Fibroblast of skin of left quadriceps (primary cell): ENCODE results near the gene PPP4R3A.
"Not testable (repeated sequence)": the region's sequence is repeated elsewhere in the genome, so short reads cannot be mapped to it uniquely, and the experiment has no call there.

ENCODE experiments used
- DNase-seq, 2 experiments: peaks; one replicate each; pipeline ENCODE4 v3.0.0-alpha.2; 2013; ENCODE audit warnings: low read depth in 2 of 2

The PPP4R3A gene

DNA sequence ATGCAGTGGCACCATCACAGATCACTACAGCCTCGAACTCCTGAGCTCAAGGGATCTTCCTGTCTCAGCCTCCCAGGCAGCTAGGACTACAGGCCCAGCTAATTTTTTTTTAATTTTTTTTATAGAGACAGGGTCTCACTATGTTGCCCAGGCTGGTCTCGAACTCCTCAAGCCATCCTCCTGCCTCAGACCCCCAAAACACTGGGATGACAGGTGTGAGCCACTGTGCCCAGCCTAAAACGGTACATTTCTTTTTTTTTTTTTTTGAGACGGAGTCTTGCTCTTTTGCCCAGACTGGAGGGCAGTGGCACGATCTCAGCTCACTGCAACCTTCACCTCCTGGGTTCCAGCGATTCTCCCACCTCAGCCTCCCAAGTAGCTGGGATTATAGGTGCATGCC is 100.9 kb downstream of the PPP4R3A start:
- not testable (repeated sequence) for DNase-seq
